ENCODE data around the gene MCIDAS.

The MCIDAS gene

DNA sequence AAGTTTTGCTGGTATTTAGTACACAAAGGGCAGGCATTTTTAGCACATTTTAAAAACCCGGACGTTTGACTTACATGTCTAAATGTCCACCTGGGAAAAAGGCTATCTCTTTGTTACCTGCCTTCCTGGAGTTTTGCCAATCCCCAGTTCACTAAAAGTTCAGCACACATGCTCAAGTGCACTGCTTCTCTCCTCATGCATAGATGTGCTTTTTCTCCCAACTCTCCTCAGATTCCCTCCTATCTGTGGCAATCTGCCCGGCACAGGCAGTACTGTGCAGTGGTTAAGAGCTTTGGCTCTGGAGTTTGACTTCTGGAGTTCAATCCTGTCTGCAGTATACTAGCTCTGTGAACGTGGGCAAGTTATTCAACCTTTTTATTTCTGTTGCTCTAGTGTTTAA, 14.6 kb upstream of the MCIDAS start:
- TF ChIP-seq TAF1 (IDR thresholded peaks at IDR 0.05; ENCODE audit: borderline replicate concordance, insufficient read depth, low read length), result no peak
- TF ChIP-seq POLR2AphosphoS5 (IDR thresholded peaks at IDR 0.05; ENCODE audit: low read depth, low read length), result no peak
- no peak for TF ChIP-seq FOXP2 (optimal IDR thresholded peaks at IDR 0.05; ENCODE audit: borderline replicate concordance, extremely low read depth, extremely low read length, insufficient read depth)
- no peak for TF ChIP-seq SIN3A (IDR thresholded peaks at IDR 0.05; ENCODE audit: borderline replicate concordance, insufficient read depth, low read length)
- TF ChIP-seq, protein P1, sequence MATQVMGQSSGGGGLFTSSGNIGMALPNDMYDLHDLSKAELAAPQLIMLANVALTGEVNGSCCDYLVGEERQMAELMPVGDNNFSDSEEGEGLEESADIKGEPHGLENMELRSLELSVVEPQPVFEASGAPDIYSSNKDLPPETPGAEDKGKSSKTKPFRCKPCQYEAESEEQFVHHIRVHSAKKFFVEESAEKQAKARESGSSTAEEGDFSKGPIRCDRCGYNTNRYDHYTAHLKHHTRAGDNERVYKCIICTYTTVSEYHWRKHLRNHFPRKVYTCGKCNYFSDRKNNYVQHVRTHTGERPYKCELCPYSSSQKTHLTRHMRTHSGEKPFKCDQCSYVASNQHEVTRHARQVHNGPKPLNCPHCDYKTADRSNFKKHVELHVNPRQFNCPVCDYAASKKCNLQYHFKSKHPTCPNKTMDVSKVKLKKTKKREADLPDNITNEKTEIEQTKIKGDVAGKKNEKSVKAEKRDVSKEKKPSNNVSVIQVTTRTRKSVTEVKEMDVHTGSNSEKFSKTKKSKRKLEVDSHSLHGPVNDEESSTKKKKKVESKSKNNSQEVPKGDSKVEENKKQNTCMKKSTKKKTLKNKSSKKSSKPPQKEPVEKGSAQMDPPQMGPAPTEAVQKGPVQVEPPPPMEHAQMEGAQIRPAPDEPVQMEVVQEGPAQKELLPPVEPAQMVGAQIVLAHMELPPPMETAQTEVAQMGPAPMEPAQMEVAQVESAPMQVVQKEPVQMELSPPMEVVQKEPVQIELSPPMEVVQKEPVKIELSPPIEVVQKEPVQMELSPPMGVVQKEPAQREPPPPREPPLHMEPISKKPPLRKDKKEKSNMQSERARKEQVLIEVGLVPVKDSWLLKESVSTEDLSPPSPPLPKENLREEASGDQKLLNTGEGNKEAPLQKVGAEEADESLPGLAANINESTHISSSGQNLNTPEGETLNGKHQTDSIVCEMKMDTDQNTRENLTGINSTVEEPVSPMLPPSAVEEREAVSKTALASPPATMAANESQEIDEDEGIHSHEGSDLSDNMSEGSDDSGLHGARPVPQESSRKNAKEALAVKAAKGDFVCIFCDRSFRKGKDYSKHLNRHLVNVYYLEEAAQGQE (IDR thresholded peaks at IDR 0.05; ENCODE audit: insufficient read depth in 1 of 2, low read depth in 2 of 2, low read length in 2 of 2), result no peak

DNA sequence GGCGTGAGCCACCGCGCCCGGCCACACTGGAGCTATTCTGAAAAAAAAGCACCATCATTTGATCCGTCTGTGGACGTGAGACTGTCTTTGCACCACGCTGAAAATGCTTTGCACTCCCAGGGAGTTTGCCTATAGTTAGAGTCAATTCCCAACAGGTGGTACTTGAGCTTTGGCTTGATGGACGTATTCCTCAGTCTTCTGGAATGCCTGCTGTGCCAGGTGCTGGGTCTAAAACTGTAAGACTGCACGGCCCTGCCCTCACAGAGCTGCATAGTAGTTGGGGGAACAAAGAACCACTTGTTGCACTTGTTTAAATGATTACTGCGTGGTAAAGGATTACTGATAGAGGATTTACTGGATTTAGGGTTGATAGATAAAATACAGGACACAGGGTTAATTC, 9.7 kb upstream of the MCIDAS start:
- TF ChIP-seq, protein P1 (IDR thresholded peaks at IDR 0.05; ENCODE audit: insufficient read depth in 1 of 2, low read depth in 2 of 2, low read length in 2 of 2), result no peak

DNA sequence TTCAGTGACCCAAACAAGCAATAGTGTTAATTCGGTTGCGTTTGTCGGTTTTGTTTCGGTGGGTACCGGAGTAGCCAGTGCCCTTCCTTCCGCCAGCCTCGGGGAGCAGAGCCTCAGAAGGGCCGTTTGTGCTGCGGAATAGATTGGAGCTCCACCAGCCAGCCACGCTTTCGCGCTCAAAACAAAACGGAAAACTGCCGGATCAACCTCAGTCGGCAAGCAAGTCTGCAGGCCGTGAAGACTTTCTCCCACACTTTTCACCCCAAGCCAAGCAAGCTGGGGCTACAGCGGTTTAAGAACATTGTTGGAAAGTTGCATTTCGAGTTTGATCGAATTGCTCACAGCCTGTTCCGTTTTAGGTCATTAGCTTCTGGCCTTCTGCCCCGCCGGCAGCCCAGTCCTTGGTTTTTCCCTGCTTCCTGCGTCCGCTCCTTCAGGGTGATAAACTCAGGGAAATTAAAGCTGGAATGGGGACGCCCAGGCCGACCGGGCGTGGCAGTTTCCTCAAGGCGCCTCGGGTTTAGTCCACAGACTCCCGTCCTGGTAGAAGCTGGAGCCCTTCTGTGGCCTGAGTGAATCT, 7.1 kb upstream of the MCIDAS start:
- TF ChIP-seq SIN3A (IDR thresholded peaks at IDR 0.05; ENCODE audit: borderline replicate concordance, insufficient read depth, low read length), result no peak
- no peak for TF ChIP-seq FOXP2 (optimal IDR thresholded peaks at IDR 0.05; ENCODE audit: borderline replicate concordance, extremely low read depth, extremely low read length, insufficient read depth)
- no peak for TF ChIP-seq TAF1 (IDR thresholded peaks at IDR 0.05; ENCODE audit: borderline replicate concordance, insufficient read depth, low read length)
- TF ChIP-seq, protein P1 (IDR thresholded peaks at IDR 0.05; ENCODE audit: insufficient read depth in 1 of 2, low read depth in 2 of 2, low read length in 2 of 2), result no peak
- TF ChIP-seq POLR2AphosphoS5 (IDR thresholded peaks at IDR 0.05; ENCODE audit: low read depth, low read length), result no peak

DNA sequence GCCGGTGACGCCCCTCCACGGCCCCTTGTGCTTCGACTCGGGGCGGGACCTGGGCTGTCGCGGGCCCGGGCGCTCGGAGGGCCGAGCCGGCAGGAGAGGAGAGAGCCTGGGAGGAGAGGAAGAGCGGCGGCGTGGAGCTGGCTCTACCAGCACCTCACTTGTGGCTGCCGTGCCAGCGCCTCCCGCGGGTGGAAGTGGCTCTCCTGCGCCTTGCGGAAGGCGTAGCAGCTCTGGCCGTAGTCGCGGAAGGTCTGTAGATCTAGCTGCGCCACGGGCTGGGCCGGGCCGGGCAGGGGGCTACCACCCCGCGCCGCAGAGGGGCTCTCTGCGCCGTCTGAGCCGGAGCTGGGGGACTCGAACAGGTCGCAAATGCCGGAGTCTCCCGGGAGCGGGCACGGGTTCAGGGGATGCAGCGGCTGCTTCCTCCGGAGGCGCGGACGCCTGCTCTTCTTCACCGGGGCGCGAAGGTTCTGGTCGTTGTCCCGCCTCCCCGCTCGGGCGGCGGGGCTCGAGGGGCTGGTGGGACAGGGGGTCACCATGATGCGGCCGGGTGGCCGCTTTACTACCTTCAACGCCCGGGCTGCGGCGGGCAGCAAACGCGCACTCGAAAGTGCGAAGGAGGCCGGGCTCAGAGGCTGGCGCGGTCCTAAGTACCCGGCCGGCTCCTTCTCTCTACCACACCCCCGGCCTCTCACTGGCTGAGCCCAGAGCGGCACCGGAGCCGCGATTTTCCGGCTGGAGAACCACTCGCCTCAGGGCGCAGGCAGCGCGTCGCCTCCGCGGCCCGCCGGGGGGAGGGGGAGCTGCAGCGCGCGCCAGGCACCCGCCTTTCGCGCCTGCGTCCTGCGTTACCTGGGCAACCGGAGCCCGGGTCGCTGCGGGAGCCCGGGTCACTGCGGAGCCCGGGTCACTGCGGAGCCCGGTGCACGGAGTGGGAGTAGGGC, 6.1 kb upstream of the MCIDAS start, which contains the start of gene CCNO:
TSS of gene CCNO (minus strand) at position 624 of the 944 bp plus-strand sequence. CDS start at position 539, 85 bp downstream.
- TF ChIP-seq TAF1 (IDR thresholded peaks at IDR 0.05; ENCODE audit: borderline replicate concordance, insufficient read depth, low read length) (no peak), SIN3A (IDR thresholded peaks at IDR 0.05; ENCODE audit: borderline replicate concordance, insufficient read depth, low read length) (no peak)
- TF ChIP-seq, protein P1 (IDR thresholded peaks at IDR 0.05; ENCODE audit: insufficient read depth in 1 of 2, low read depth in 2 of 2, low read length in 2 of 2), result no peak

Measured in PFSK-1 (cell line).